ENCODE results near the gene LGR6.

- TF ChIP-seq CTCF (IDR thresholded peaks at IDR 0.05) = no peak
- TF ChIP-seq POLR2A (IDR thresholded peaks at IDR 0.05) = no peak
Measured at GRCh38 chr1:202213361-202214088, 19.9 kb downstream of the LGR6 start.
